Astrocyte (in vitro differentiated cells and primary cell): Measurements from ENCODE around the gene NLE1. TPM values are rescaled to one million over a fixed set of nuclear protein-coding genes. Genes with fewer than 3 reads are reported as not detected.

Experiments
- DNase-seq: peaks from one replicate; pipeline ENCODE4 v3.0.0-alpha.2; 2010; ENCODE audit warnings: low read depth
- FAIRE-seq: peaks from 2 replicates; lab custom pipeline; 2011; peaks lifted over from hg19 to GRCh38; lab: Jason Lieb, UNC
- H2AFZ ChIP-seq: 2 replicates; pipeline ENCODE4 v1.6.0; 2012; ENCODE audit warnings: low read depth, low read length, inconsistent platforms
- H3K27ac ChIP-seq: 2 replicates; pipeline ENCODE4 v1.5.1; 2011; ENCODE audit warnings: low read depth, low read length, inconsistent platforms
- H3K27me3 ChIP-seq: 2 replicates; pipeline ENCODE4 v1.6.0; 2011; ENCODE audit warnings: low read length, inconsistent platforms; ENCODE audit not compliant: insufficient read depth
- H3K36me3 ChIP-seq: 2 replicates; pipeline ENCODE4 v1.5.1; 2011; ENCODE audit warnings: low read length, inconsistent platforms; ENCODE audit not compliant: insufficient read depth
- H3K4me1 ChIP-seq: 2 replicates; pipeline ENCODE4 v1.5.1; 2011; ENCODE audit warnings: low read length, inconsistent platforms; ENCODE audit not compliant: insufficient read depth
- H3K4me2 ChIP-seq: 2 replicates; pipeline ENCODE4 v1.6.0; 2012; ENCODE audit warnings: low read length, inconsistent platforms
- H3K4me3 ChIP-seq: 2 replicates; pipeline ENCODE4 v1.5.1; 2011; ENCODE audit warnings: low read depth, mild to moderate bottlenecking, low read length, inconsistent platforms; ENCODE audit not compliant: insufficient read depth
- H3K79me2 ChIP-seq: 2 replicates; pipeline ENCODE4 v1.6.0; 2012; ENCODE audit warnings: mild to moderate bottlenecking, low read length, inconsistent platforms; ENCODE audit not compliant: insufficient read depth
- H3K9ac ChIP-seq: 2 replicates; pipeline ENCODE4 v1.6.0; 2012; ENCODE audit warnings: mild to moderate bottlenecking, low read length, inconsistent platforms
- H3K9me3 ChIP-seq: 2 replicates; pipeline ENCODE4 v1.5.1; 2012; ENCODE audit warnings: low read depth, mild to moderate bottlenecking, low read length, inconsistent platforms; ENCODE audit not compliant: insufficient read depth
- H4K20me1 ChIP-seq: 2 replicates; pipeline ENCODE4 v1.6.0; 2012; ENCODE audit warnings: low read length, inconsistent platforms; ENCODE audit not compliant: insufficient read depth
- H3K27ac Mint-ChIP-seq: one replicate; pipeline ENCODE4 v1.8.0; 2021; ENCODE audit warnings: mild to moderate bottlenecking, mixed read lengths; ENCODE audit not compliant: unreplicated experiment
- H3K27me3 Mint-ChIP-seq: one replicate; pipeline ENCODE4 v1.8.0; 2021; ENCODE audit warnings: low read depth, mixed read lengths; ENCODE audit not compliant: unreplicated experiment
- H3K36me3 Mint-ChIP-seq: one replicate; pipeline ENCODE4 v1.8.0; 2021; ENCODE audit warnings: low read depth, mixed read lengths; ENCODE audit not compliant: unreplicated experiment
- H3K4me1 Mint-ChIP-seq: one replicate; pipeline ENCODE4 v1.8.0; 2021; ENCODE audit warnings: low read depth, mixed read lengths; ENCODE audit not compliant: unreplicated experiment
- H3K4me3 Mint-ChIP-seq: one replicate; pipeline ENCODE4 v1.8.0; 2021; ENCODE audit warnings: mild to moderate bottlenecking, moderate library complexity, mixed read lengths; ENCODE audit not compliant: unreplicated experiment
- H3K9me3 Mint-ChIP-seq: one replicate; pipeline ENCODE4 v1.8.0; 2021; ENCODE audit warnings: mild to moderate bottlenecking, mixed read lengths; ENCODE audit not compliant: unreplicated experiment
- CTCF ChIP-seq: IDR thresholded peaks from 2 replicates; pipeline ENCODE4 v1.5.1; 2011; ENCODE audit warnings: low read depth, mild to moderate bottlenecking, inconsistent platforms, low read length, moderate library complexity; ENCODE audit not compliant: insufficient read depth
- EZH2 ChIP-seq: IDR thresholded peaks from 2 replicates; pipeline ENCODE4 v1.6.1; 2012; ENCODE audit warnings: mild to moderate bottlenecking, low read length, inconsistent platforms; ENCODE audit not compliant: insufficient read depth
- total RNA-seq: library from RNA; stranded (reverse); gene quantifications from 2 replicates; pipeline ENCODE4 v1.2.1, GENCODE V29; 2021

The NLE1 gene
- total RNA-seq, 1 donor from 2014 or later: 19.8 TPM

DNA sequence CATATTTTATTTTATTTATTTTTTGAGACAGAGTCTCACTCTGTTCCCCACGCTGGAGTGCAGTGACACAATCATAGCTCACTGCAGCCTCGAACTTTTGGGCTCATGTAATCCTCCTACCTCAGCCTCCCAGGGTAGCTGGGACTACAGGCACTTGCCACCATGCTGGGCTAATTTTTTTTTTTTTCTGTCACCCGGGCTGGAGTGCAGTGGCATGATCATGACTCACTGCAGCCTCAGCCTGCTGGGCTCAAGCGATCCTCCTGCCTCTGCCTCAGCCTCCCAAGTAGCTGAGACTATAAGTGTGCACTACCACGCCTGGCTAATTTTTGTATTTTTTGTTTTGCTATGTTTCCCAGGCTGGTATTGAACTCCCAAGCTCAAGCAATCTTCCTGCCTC, 22.6 kb upstream of the NLE1 start:
- FAIRE-seq (no peak), DNase-seq (no peak)
- Histone ChIP-seq H3K9me3 (no peaks in the 10 kb centered on the region), H3K4me2 (no peak overlapping the region), H3K27me3 (peaks cover 6% of the 10 kb centered on the region), H3K36me3 (no peaks in the 10 kb centered on the region), H3K79me2 (no peaks in the 10 kb centered on the region), H3K27ac (no peak overlapping the region), H2AFZ (no peak overlapping the region), H3K9ac (no peak overlapping the region), H3K4me3 (no peak overlapping the region), H4K20me1 (no peaks in the 10 kb centered on the region), H3K4me1 (no peaks in the 10 kb centered on the region)
- Mint-ChIP-seq H3K27me3 (peaks cover 15% of the 10 kb centered on the region), H3K27ac (no peak overlapping the region), H3K9me3 (no peaks in the 10 kb centered on the region), H3K4me1 (peaks cover 5% of the 10 kb centered on the region), H3K4me3 (no peak overlapping the region), H3K36me3 (no peaks in the 10 kb centered on the region)
- no peak for TF ChIP-seq CTCF
- no peak for TF ChIP-seq EZH2

DNA sequence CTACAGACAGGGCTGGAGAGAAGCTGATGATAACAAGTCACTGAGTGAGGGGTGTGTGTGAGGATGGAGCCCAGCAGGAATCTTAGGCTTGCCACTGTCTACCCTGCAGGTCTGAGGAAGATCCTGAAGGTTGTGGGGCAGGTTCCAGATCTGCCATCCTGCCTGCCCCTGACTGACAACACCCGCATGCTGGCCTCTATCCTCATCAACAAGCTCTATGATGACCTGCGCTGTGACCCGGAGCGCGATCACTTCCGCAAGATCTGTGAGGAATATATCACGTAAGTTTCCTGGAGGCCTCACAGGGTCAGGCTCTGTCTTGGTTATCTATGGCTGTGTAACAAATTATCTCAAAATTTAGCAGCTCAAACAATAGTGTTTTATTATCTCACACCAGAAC, 21.8 kb upstream of the NLE1 start:
- Histone ChIP-seq H3K36me3 (no peaks in the 10 kb centered on the region), H3K27me3 (peaks cover 6% of the 10 kb centered on the region), H3K9ac (no peak overlapping the region), H3K9me3 (no peaks in the 10 kb centered on the region), H4K20me1 (no peaks in the 10 kb centered on the region), H3K4me3 (no peak overlapping the region), H3K79me2 (no peaks in the 10 kb centered on the region), H2AFZ (no peak overlapping the region), H3K4me2 (no peak overlapping the region), H3K4me1 (no peaks in the 10 kb centered on the region), H3K27ac (no peak overlapping the region)
- Mint-ChIP-seq H3K27ac (no peak overlapping the region), H3K4me3 (no peak overlapping the region), H3K27me3 (peaks cover 15% of the 10 kb centered on the region), H3K4me1 (peaks cover 5% of the 10 kb centered on the region), H3K9me3 (no peaks in the 10 kb centered on the region), H3K36me3 (no peaks in the 10 kb centered on the region)
- no peak for TF ChIP-seq CTCF
- TF ChIP-seq EZH2: no peak
- DNase-seq: no peak
- no peak for FAIRE-seq

- H3K79me2 ChIP-seq: no peaks in the 10 kb centered on the region
- Mint-ChIP-seq H3K4me1 (peaks cover 5% of the 10 kb centered on the region), H3K27me3 (peaks cover 15% of the 10 kb centered on the region), H3K4me3 (no peak overlapping the region), H3K9me3 (no peaks in the 10 kb centered on the region), H3K27ac (no peak overlapping the region), H3K36me3 (no peaks in the 10 kb centered on the region)
- H3K4me2 ChIP-seq: no peak overlapping the region
- H3K27me3 ChIP-seq: peaks cover 7% of the 10 kb centered on the region
- H3K9ac ChIP-seq: no peak overlapping the region
- H2AFZ ChIP-seq: no peak overlapping the region
- no peak for FAIRE-seq
- H3K4me3 ChIP-seq: no peak overlapping the region
- no peaks in the 10 kb centered on the region for H3K4me1 ChIP-seq
- H4K20me1 ChIP-seq: no peaks in the 10 kb centered on the region
- no peak for DNase-seq
- no peaks in the 10 kb centered on the region for H3K9me3 ChIP-seq
- H3K36me3 ChIP-seq: no peaks in the 10 kb centered on the region
- no peak overlapping the region for H3K27ac ChIP-seq
- TF ChIP-seq CTCF: no peak
Observed at GRCh38 chr17:35162755-35163154, 20.7 kb upstream of the NLE1 start.
